GM15510 (cell line): ENCODE results near the gene CCDC154.

Experiments used
- POLR2A ChIP-seq: IDR thresholded peaks from 3 replicates; pipeline ENCODE4 v1.6.1; 2011; ENCODE audit warnings: borderline replicate concordance; ENCODE audit not compliant: insufficient read length; ENCODE audit errors: extremely low read depth

The CCDC154 gene

DNA sequence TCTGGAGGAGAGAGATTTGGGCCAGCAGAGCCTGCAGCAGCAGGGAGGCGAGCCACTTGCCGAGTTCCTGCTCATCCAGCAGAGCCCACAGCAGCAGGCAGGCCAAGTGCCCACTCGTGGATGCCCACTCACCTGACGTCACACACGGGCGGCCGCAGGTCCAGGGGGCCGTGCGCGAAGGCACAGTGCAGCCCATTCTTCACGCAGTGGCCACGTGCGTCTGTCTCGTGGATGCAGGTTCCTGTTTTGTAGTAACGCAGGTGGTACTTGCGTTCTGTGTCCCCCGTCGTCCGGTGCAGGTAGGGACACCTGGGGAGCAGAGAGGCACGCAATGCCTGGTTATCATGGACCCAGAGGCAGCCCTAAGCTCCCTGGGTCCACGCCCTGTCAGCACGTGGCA, 41.3 kb downstream of the CCDC154 start:
- no peak for TF ChIP-seq POLR2A

- no peak for TF ChIP-seq POLR2A
Observed at GRCh38 chr16:1401758-1402154, 42.6 kb downstream of the CCDC154 start.

DNA sequence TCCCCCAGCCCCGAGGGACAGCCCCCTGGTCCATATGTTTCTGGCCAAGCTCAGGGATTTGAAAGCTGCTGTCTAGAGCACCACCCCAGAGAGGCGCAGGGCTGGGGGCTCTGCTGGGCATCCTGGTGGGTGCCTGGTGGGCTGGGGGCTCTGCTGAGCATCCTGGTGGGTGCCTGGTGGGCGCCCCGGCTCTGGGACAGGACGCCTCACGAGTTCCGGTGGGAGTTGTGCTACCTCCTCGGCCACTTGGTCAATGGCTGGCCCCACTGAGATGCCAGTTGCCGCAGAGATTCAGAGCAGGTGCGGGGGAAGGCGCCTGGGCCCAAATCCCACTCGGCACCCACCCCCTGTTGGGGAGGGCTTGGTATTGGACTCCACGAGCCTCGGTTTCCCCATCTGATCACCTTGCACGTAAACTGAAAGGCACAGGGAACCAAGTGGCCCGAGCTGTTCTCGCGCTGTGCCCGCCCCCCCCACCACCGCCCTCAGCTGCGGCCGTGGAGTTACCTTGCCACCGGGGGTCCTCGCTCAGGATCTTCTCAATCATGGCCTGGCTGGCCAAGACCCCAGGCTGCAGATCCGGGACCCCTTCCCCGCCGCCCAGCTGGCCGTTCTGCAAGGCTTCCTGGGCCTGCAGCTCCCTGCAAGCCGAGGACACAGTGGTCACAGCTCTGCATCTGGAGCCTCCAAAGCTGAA, 43.1 kb downstream of the CCDC154 start:
- no peak for TF ChIP-seq POLR2A

- TF ChIP-seq POLR2A, result no peak
Observed at GRCh38 chr16:1398826-1399581, 45.4 kb downstream of the CCDC154 start.

- TF ChIP-seq POLR2A, result no peak
Observed at GRCh38 chr16:1398351-1398750, 46.0 kb downstream of the CCDC154 start.

DNA sequence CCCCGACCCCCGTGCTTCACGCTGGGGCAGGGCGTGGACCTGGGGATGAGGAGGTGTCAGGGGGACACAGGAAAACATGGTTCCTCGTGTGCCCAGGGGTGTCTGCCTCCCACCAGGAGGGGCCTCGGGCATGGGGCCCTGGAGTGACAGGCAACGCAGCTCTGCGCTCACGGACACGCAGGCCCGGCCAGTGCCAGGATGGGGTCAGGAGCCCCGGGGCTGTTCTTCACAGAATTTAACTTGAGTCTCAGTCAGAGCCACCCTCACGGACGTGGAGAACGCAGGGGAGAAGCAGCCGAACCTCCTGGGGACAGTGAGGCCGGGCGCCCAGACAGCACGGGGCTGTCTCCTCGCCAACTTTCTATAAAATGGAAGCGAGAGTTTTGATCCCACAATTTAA, 46.6 kb downstream of the CCDC154 start:
- no peak for TF ChIP-seq POLR2A

DNA sequence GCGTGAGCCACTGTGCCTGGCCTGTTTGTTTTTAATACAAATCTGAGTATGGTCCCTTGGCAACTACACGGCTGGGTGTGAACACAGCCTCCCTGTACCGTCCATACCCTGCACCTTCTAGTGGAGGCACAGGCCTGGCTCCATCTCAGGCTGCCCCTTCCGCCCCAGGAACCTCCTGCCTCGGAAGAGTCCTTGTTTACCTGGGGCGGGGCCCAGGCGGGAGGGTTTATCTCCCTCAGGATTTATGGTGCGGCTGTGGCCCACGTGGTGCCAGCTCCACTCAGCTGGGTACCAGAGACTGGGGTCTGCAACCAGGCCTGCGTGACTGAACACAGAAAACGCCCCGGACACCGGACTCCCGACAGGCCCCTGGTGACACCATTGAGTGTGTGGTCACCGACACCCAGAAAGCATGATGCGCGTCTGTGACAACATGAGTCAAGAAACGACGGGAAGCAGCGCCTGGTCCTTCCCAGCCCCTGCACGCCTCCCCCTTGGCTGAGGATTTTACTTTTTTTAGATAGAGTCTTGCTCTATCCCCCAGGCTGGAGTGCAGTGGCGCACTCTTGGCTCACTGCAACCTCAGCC, 48.8 kb downstream of the CCDC154 start:
- TF ChIP-seq POLR2A, result no peak

- no peak for TF ChIP-seq POLR2A
Observed at GRCh38 chr16:1394367-1394951, 49.9 kb downstream of the CCDC154 start.

GRCh38 chr16:1393613-1394176, 50.7 kb downstream of the CCDC154 start:
- no peak for TF ChIP-seq POLR2A

GRCh38 chr16:1392826-1393225, 51.5 kb downstream of the CCDC154 start:
- TF ChIP-seq POLR2A, result no peak

GRCh38 chr16:1390239-1390779, 54.0 kb downstream of the CCDC154 start:
- no peak for TF ChIP-seq POLR2A

- no peak for TF ChIP-seq POLR2A
Observed at GRCh38 chr16:1389762-1390161, 54.6 kb downstream of the CCDC154 start.

DNA sequence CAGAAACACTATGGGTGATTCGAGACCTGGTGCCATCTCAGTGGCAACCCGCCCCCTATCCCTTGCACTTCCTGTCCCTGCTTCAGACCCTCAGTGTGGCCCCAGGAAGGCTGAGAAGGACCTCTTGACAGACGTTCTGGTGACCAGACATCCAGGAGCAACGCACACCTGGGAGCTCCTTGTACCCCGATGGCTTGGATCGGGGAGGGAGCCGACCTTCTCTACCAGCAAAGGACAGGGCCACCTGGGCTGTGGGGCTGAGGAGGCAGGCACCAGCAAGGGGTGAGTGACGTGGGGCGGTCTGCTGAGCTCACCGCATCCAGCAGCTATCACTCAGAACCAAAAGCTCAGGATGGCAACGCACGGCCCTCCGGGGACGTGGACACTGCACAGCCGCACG, 57.0 kb downstream of the CCDC154 start:
- no peak for TF ChIP-seq POLR2A

- no peak for TF ChIP-seq POLR2A
Observed at GRCh38 chr16:1385232-1385631, 59.1 kb downstream of the CCDC154 start.
